CD4-positive, alpha-beta T cell treated with Interleukin-17A for 1 hour (primary cell): ENCODE measurements around the gene KBTBD4.
"Not testable (repeated sequence)": the region's sequence is repeated elsewhere in the genome, so short reads cannot be mapped to it uniquely, and the experiment has no call there.

Experiments
- DNase-seq: peaks from one replicate; pipeline ENCODE4 v3.0.0-alpha.2; 2020

KBTBD4 gene

GRCh38 chr11:47558695-47559094 is 20.1 kb downstream of the KBTBD4 start:
- DNase-seq, result no peak

- DNase-seq, result not testable (repeated sequence)
Measured at GRCh38 chr11:47557004-47557403, 21.8 kb downstream of the KBTBD4 start.

- DNase-seq, result no peak
Measured at GRCh38 chr11:47553406-47553743, 25.4 kb downstream of the KBTBD4 start.

GRCh38 chr11:47552566-47553405 is 26.0 kb downstream of the KBTBD4 start, which contains the start of gene CELF1:
Gene CELF1, minus strand, starts transcription at chr11:47553132. Its CDS starts 53,609 bp downstream, at chr11:47499523.
- peak; percentile 92 for DNase-seq

GRCh38 chr11:47552056-47552565 is 26.7 kb downstream of the KBTBD4 start:
- DNase-seq, result peak; percentile 26

GRCh38 chr11:47551086-47551485 is 27.7 kb downstream of the KBTBD4 start:
- peak; percentile 32 for DNase-seq

- DNase-seq, result no peak
Measured at GRCh38 chr11:47550288-47551047, 28.3 kb downstream of the KBTBD4 start.

- not testable (repeated sequence) for DNase-seq
Measured at GRCh38 chr11:47546274-47546673, 32.5 kb downstream of the KBTBD4 start.

- DNase-seq, result no peak
Measured at GRCh38 chr11:47545298-47545697, 33.5 kb downstream of the KBTBD4 start.

- DNase-seq, result no peak
Measured at GRCh38 chr11:47541070-47541469, 37.7 kb downstream of the KBTBD4 start.

- DNase-seq, result no peak
Measured at GRCh38 chr11:47539681-47540039, 39.1 kb downstream of the KBTBD4 start.

- no peak for DNase-seq
Measured at GRCh38 chr11:47538741-47539565, 39.8 kb downstream of the KBTBD4 start.

GRCh38 chr11:47536915-47537314 is 41.9 kb downstream of the KBTBD4 start:
- DNase-seq, result no peak

- no peak for DNase-seq
Measured at GRCh38 chr11:47534704-47535251, 44.0 kb downstream of the KBTBD4 start.

- no peak for DNase-seq
Measured at GRCh38 chr11:47533690-47534151, 45.0 kb downstream of the KBTBD4 start.

- DNase-seq, result no peak
Measured at GRCh38 chr11:47532597-47533213, 46.1 kb downstream of the KBTBD4 start.

GRCh38 chr11:47531666-47532065 is 47.1 kb downstream of the KBTBD4 start:
- no peak for DNase-seq

GRCh38 chr11:47530721-47531120 is 48.0 kb downstream of the KBTBD4 start:
- not testable (repeated sequence) for DNase-seq

GRCh38 chr11:47529951-47530350 is 48.8 kb downstream of the KBTBD4 start:
- no peak for DNase-seq

GRCh38 chr11:47527186-47527585 is 51.6 kb downstream of the KBTBD4 start:
- no peak for DNase-seq

GRCh38 chr11:47526032-47526431 is 52.7 kb downstream of the KBTBD4 start:
- not testable (repeated sequence) for DNase-seq

- DNase-seq, result peak; percentile 20
Measured at GRCh38 chr11:47524291-47524874, 54.4 kb downstream of the KBTBD4 start.
